ENCODE measurements around the gene CACNG4. TPM values are rescaled to one million over a fixed set of nuclear protein-coding genes. Genes with fewer than 3 reads are reported as not detected.

The CACNG4 gene
- total RNA-seq, 1 donor from 2014 or later = 5.8 TPM

DNA sequence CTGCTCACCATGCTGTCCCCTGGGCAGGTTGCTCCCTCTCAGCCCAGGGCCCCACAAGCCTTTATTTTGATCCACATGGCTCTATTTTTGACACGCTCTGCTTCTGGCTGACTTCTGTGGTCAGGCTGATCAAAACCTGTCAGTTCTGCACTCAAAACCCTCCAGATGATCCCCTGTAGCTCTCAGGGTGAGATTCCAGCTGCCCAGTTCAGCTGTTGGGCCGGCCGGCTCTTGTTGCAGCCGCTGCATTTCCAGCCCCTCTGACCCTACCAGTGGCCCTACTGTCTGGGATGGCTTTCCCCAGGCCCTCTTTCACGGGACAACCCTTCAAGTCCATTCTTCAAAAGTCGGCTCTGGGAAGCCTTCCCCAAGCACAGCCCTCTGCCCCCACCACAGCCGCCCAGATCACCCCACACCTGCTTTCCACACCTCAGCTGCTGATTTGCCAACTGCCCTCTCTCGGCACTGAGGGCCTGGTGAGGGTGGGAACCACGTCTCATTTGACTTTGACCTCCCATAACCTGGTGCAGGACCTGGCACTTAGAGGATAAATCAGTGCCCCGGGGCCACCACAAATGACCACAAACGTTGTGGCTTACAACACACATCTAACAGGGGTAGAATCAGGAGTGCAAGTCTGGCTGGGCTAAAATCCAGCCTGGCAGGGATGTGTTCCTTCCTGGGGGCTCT lies 16.3 kb upstream of the CACNG4 start:
- Mint-ChIP-seq H3K27ac (ENCODE audit: unreplicated experiment) (no peak overlapping the region), H3K27me3 (ENCODE audit: low read depth, unreplicated experiment) (peaks cover 24% of the 10 kb centered on the region), H3K9me3 (ENCODE audit: unreplicated experiment) (peaks cover 5% of the 10 kb centered on the region), H3K36me3 (ENCODE audit: low read depth, unreplicated experiment) (peaks cover 3% of the 10 kb centered on the region), H3K4me1 (ENCODE audit: low read depth, unreplicated experiment) (peaks cover 27% of the 10 kb centered on the region), H3K4me3 (ENCODE audit: unreplicated experiment) (no peak overlapping the region)
- Histone ChIP-seq H3K4me3 (ENCODE audit: insufficient read depth, low read depth, low read length) (no peak overlapping the region), H2AFZ (ENCODE audit: low read depth, low read length) (no peak overlapping the region), H3K27ac (ENCODE audit: low read depth, low read length) (no peak overlapping the region), H3K27me3 (ENCODE audit: insufficient read depth, low read length) (peaks cover 14% of the 10 kb centered on the region), H4K20me1 (ENCODE audit: insufficient read depth, low read length) (no peaks in the 10 kb centered on the region), H3K9ac (ENCODE audit: low read length) (no peak overlapping the region), H3K4me2 (ENCODE audit: low read length) (no peak overlapping the region), H3K9me3 (ENCODE audit: insufficient read depth, low read depth, low read length) (no peaks in the 10 kb centered on the region), H3K4me1 (ENCODE audit: insufficient read depth, low read length) (peaks cover 32% of the 10 kb centered on the region), H3K79me2 (ENCODE audit: insufficient read depth, low read length) (no peaks in the 10 kb centered on the region), H3K36me3 (ENCODE audit: insufficient read depth, low read length) (no peaks in the 10 kb centered on the region)
- TF ChIP-seq CTCF (IDR thresholded peaks at IDR 0.05; ENCODE audit: insufficient read depth, low read depth, low read length) = no peak
- no peak for TF ChIP-seq EZH2 (IDR thresholded peaks at IDR 0.05; ENCODE audit: insufficient read depth, low read length)
- FAIRE-seq = no peak
- DNase-seq (ENCODE audit: low read depth) = no peak

- Histone ChIP-seq H3K4me1 (ENCODE audit: insufficient read depth, low read length) (peaks cover 24% of the 10 kb centered on the region), H2AFZ (ENCODE audit: low read depth, low read length) (no peak overlapping the region), H3K79me2 (ENCODE audit: insufficient read depth, low read length) (no peaks in the 10 kb centered on the region), H4K20me1 (ENCODE audit: insufficient read depth, low read length) (no peaks in the 10 kb centered on the region), H3K9me3 (ENCODE audit: insufficient read depth, low read depth, low read length) (no peaks in the 10 kb centered on the region), H3K4me3 (ENCODE audit: insufficient read depth, low read depth, low read length) (no peak overlapping the region), H3K9ac (ENCODE audit: low read length) (no peak overlapping the region), H3K4me2 (ENCODE audit: low read length) (peak overlapping the region; percentile 1), H3K36me3 (ENCODE audit: insufficient read depth, low read length) (no peaks in the 10 kb centered on the region), H3K27ac (ENCODE audit: low read depth, low read length) (no peak overlapping the region), H3K27me3 (ENCODE audit: insufficient read depth, low read length) (peaks cover 14% of the 10 kb centered on the region)
- peaks cover 3% of the 10 kb centered on the region for H3K9me3 Mint-ChIP-seq (ENCODE audit: unreplicated experiment)
- DNase-seq (ENCODE audit: low read depth) = peak; percentile 52
- H3K4me1 Mint-ChIP-seq (ENCODE audit: low read depth, unreplicated experiment) = peaks cover 16% of the 10 kb centered on the region
- H3K27ac Mint-ChIP-seq (ENCODE audit: unreplicated experiment) = no peak overlapping the region
- peak; percentile 89 for FAIRE-seq
- peaks cover 19% of the 10 kb centered on the region for H3K27me3 Mint-ChIP-seq (ENCODE audit: low read depth, unreplicated experiment)
- H3K36me3 Mint-ChIP-seq (ENCODE audit: low read depth, unreplicated experiment) = peaks cover 3% of the 10 kb centered on the region
- H3K4me3 Mint-ChIP-seq (ENCODE audit: unreplicated experiment) = no peak overlapping the region
- TF ChIP-seq CTCF (IDR thresholded peaks at IDR 0.05; ENCODE audit: insufficient read depth, low read depth, low read length) (no peak), EZH2 (IDR thresholded peaks at IDR 0.05; ENCODE audit: insufficient read depth, low read length) (no peak)
Measured at GRCh38 chr17:66949501-66949900, 15.0 kb upstream of the CACNG4 start.

GRCh38 chr17:66950325-66950724 lies 14.2 kb upstream of the CACNG4 start:
- H3K4me2 ChIP-seq (ENCODE audit: low read length) = no peak overlapping the region
- no peak overlapping the region for H3K9ac ChIP-seq (ENCODE audit: low read length)
- no peaks in the 10 kb centered on the region for H4K20me1 ChIP-seq (ENCODE audit: insufficient read depth, low read length)
- H3K27ac Mint-ChIP-seq (ENCODE audit: unreplicated experiment) = no peak overlapping the region
- H3K36me3 Mint-ChIP-seq (ENCODE audit: low read depth, unreplicated experiment) = peaks cover 3% of the 10 kb centered on the region
- H3K27ac ChIP-seq (ENCODE audit: low read depth, low read length) = no peak overlapping the region
- no peak for FAIRE-seq
- no peak overlapping the region for H2AFZ ChIP-seq (ENCODE audit: low read depth, low read length)
- H3K27me3 ChIP-seq (ENCODE audit: insufficient read depth, low read length) = peaks cover 14% of the 10 kb centered on the region
- H3K4me3 Mint-ChIP-seq (ENCODE audit: unreplicated experiment) = no peak overlapping the region
- no peaks in the 10 kb centered on the region for H3K9me3 ChIP-seq (ENCODE audit: insufficient read depth, low read depth, low read length)
- TF ChIP-seq EZH2 (IDR thresholded peaks at IDR 0.05; ENCODE audit: insufficient read depth, low read length) (no peak), CTCF (IDR thresholded peaks at IDR 0.05; ENCODE audit: insufficient read depth, low read depth, low read length) (no peak)
- H3K4me3 ChIP-seq (ENCODE audit: insufficient read depth, low read depth, low read length) = no peak overlapping the region
- H3K27me3 Mint-ChIP-seq (ENCODE audit: low read depth, unreplicated experiment) = peaks cover 17% of the 10 kb centered on the region
- peaks cover 14% of the 10 kb centered on the region for H3K4me1 Mint-ChIP-seq (ENCODE audit: low read depth, unreplicated experiment)
- H3K9me3 Mint-ChIP-seq (ENCODE audit: unreplicated experiment) = peaks cover 3% of the 10 kb centered on the region
- no peaks in the 10 kb centered on the region for H3K36me3 ChIP-seq (ENCODE audit: insufficient read depth, low read length)
- peaks cover 24% of the 10 kb centered on the region for H3K4me1 ChIP-seq (ENCODE audit: insufficient read depth, low read length)
- no peaks in the 10 kb centered on the region for H3K79me2 ChIP-seq (ENCODE audit: insufficient read depth, low read length)
- no peak for DNase-seq (ENCODE audit: low read depth)
